WTC11 (cell line): ENCODE data around the gene FGFR3. TPM values are rescaled to one million over a fixed set of nuclear protein-coding genes. Genes with fewer than 3 reads are reported as not detected.

ENCODE experiments used
- ATAC-seq: fragments of 200-7000 bp; cut with Tn5 transposase; 2 replicates; pipeline ENCODE4 v1.10.0; 2021; ENCODE audit warnings: mild to moderate bottlenecking, moderate library complexity
- CTCF ChIA-PET: fragments of 300-600 bp; sonication (Branson Sonifier 250); formaldehyde crosslinking; loops from one replicate; lab custom pipeline; 2021; ENCODE audit warnings: antibody characterized with exemption; lab: Charles Lee
- POLR2A ChIA-PET: fragments of 350-600 bp; sonication (Branson Sonifier 250); formaldehyde crosslinking; loops from one replicate; lab custom pipeline; 2021; ENCODE audit warnings: antibody characterized with exemption; lab: Charles Lee
- DNase-seq: peaks from one replicate; pipeline ENCODE4 v3.0.0; 2021; ENCODE audit warnings: low spot score
- H3K27ac Mint-ChIP-seq: 2 replicates; pipeline ENCODE4 v1.8.0; 2021; ENCODE audit warnings: mixed read lengths
- H3K27me3 Mint-ChIP-seq: 2 replicates; pipeline ENCODE4 v1.8.0; 2021; ENCODE audit warnings: low read depth, mild to moderate bottlenecking, moderate library complexity, mixed read lengths
- H3K36me3 Mint-ChIP-seq: 2 replicates; pipeline ENCODE4 v1.8.0; 2021; ENCODE audit warnings: mixed read lengths
- H3K4me1 Mint-ChIP-seq: 2 replicates; pipeline ENCODE4 v1.8.0; 2022; ENCODE audit warnings: mixed read lengths
- H3K4me3 Mint-ChIP-seq: 2 replicates; pipeline ENCODE4 v1.8.0; 2021; ENCODE audit warnings: mild to moderate bottlenecking, moderate library complexity, mixed read lengths
- H3K9me3 Mint-ChIP-seq: 2 replicates; pipeline ENCODE4 v1.8.0; 2021; ENCODE audit warnings: mixed read lengths
- ATF3 ChIP-seq: sonication (generic); formaldehyde crosslinking; conservative IDR thresholded peaks from 2 replicates; pipeline ENCODE4 v1.8.1; 2022; ENCODE audit warnings: mild to moderate bottlenecking, missing genetic modification reagents
- ATF6 ChIP-seq: sonication (generic); formaldehyde crosslinking; IDR thresholded peaks from 2 replicates; pipeline ENCODE4 v1.8.1; 2023; ENCODE audit warnings: mild to moderate bottlenecking, missing genetic modification reagents
- ETV6 ChIP-seq: sonication (generic); formaldehyde crosslinking; IDR thresholded peaks from 2 replicates; pipeline ENCODE4 v1.8.1; 2022; ENCODE audit warnings: mild to moderate bottlenecking, missing genetic modification reagents
- GABPB1 ChIP-seq: sonication (generic); formaldehyde crosslinking; IDR thresholded peaks from 2 replicates; pipeline ENCODE4 v1.8.1; 2023; ENCODE audit warnings: mild to moderate bottlenecking, missing genetic modification reagents
- MXD4 ChIP-seq: fragments of 250-450 bp; sonication (Bioruptor Pico); IDR thresholded peaks from 2 replicates; pipeline ENCODE4 v1.8.0; 2021; ENCODE audit warnings: mild to moderate bottlenecking, moderate library complexity, borderline replicate concordance
- NR1H2 ChIP-seq: sonication (generic); formaldehyde crosslinking; IDR thresholded peaks from 2 replicates; pipeline ENCODE4 v1.9.0; 2021; ENCODE audit warnings: mild to moderate bottlenecking, moderate library complexity, missing genetic modification reagents
- PRDM15 ChIP-seq: sonication (generic); formaldehyde crosslinking; IDR thresholded peaks from 2 replicates; pipeline ENCODE4 v1.8.0; 2022; ENCODE audit warnings: missing genetic modification reagents
- SMAD3 ChIP-seq: sonication (generic); formaldehyde crosslinking; IDR thresholded peaks from 2 replicates; pipeline ENCODE4 v1.8.0; 2022; ENCODE audit warnings: missing genetic modification reagents, mild to moderate bottlenecking, borderline replicate concordance
- TCF7 ChIP-seq: sonication (generic); formaldehyde crosslinking; IDR thresholded peaks from 2 replicates; pipeline ENCODE4 v1.8.0; 2022; ENCODE audit warnings: mild to moderate bottlenecking, low read depth, missing genetic modification reagents, moderate library complexity
- ZMAT4 ChIP-seq: fragments of 250-450 bp; sonication (Bioruptor Pico); IDR thresholded peaks from 2 replicates; pipeline ENCODE4 v1.9.0; 2021; ENCODE audit warnings: mild to moderate bottlenecking
- ZNF317 ChIP-seq: sonication (generic); formaldehyde crosslinking; IDR thresholded peaks from 2 replicates; pipeline ENCODE4 v1.8.1; 2023; ENCODE audit warnings: low read depth, mild to moderate bottlenecking, moderate library complexity, missing genetic modification reagents, borderline replicate concordance
- ZNF512 ChIP-seq: sonication (generic); formaldehyde crosslinking; IDR thresholded peaks from 2 replicates; pipeline ENCODE4 v1.8.1; 2022; ENCODE audit warnings: missing genetic modification reagents, borderline replicate concordance
- total RNA-seq: library from RNA; stranded (reverse); gene quantifications from 3 replicates; pipeline ENCODE4 v1.2.3, GENCODE V29; 2021

Gene FGFR3
- total RNA-seq, 1 experiment from 2014 or later: 19.9 TPM

- Mint-ChIP-seq H3K36me3 (no peaks in the 10 kb centered on the region), H3K27ac (no peak overlapping the region), H3K9me3 (no peaks in the 10 kb centered on the region), H3K4me3 (no peak overlapping the region), H3K27me3 (peaks cover 18% of the 10 kb centered on the region)
- no peak for ATAC-seq
- no peak for TF ChIP-seq ATF6 (CRISPR knock-in tag)
- TF ChIP-seq SMAD3 (CRISPR knock-in tag): no peak
- no peak for TF ChIP-seq ZNF317 (CRISPR knock-in tag)
- TF ChIP-seq GABPB1 (CRISPR knock-in tag): no peak
- TF ChIP-seq, all 79 proteins: peak for 0
- ChIA-PET POLR2A (interaction anchor here (2.3 kb wide), 1 partner anchor 9 kb away, joined by 7 read pairs; no protein-coding TSS in a partner anchor), CTCF (interaction anchor here (2.7 to 4.4 kb wide), 2 partner anchors 18 to 38 kb away, joined by 15 to 21 read pairs; no protein-coding TSS in a partner anchor)
- no peaks in the 10 kb centered on the region for H3K4me1 Mint-ChIP-seq
- no peak for DNase-seq
These were observed 6.3 kb upstream of the FGFR3 start for GRCh38 chr4:1786544-1787362.

GRCh38 chr4:1787411-1788077 is 5.5 kb upstream of the FGFR3 start:
- Mint-ChIP-seq H3K4me1 (no peaks in the 10 kb centered on the region), H3K27me3 (peaks cover 26% of the 10 kb centered on the region), H3K36me3 (no peaks in the 10 kb centered on the region), H3K9me3 (no peaks in the 10 kb centered on the region), H3K4me3 (no peak overlapping the region), H3K27ac (no peak overlapping the region)
- TF ChIP-seq SMAD3 (CRISPR knock-in tag): no peak
- DNase-seq (no peak), ATAC-seq (no peak)
- POLR2A ChIA-PET: interaction anchor here (2.3 kb wide), 1 partner anchor 10 kb away, joined by 7 read pairs; no protein-coding TSS in a partner anchor
- CTCF ChIA-PET: interaction anchor here (1.7 to 4.4 kb wide), 3 partner anchors 19 to 42 kb away, joined by 5 to 21 read pairs (median 15); no protein-coding TSS in a partner anchor

- Mint-ChIP-seq H3K4me3 (no peak overlapping the region), H3K27me3 (peaks cover 29% of the 10 kb centered on the region), H3K27ac (no peak overlapping the region), H3K9me3 (no peaks in the 10 kb centered on the region), H3K4me1 (no peaks in the 10 kb centered on the region), H3K36me3 (no peaks in the 10 kb centered on the region)
- DNase-seq (no peak), ATAC-seq (no peak)
- ChIA-PET CTCF (interaction anchor here (1.1 to 2.2 kb wide), 6 partner anchors 11 to 111 kb away, joined by 3 to 19 read pairs (median 7); no protein-coding TSS in a partner anchor), POLR2A (interaction anchor here (2.3 kb wide), 1 partner anchor 11 kb away, joined by 7 read pairs; no protein-coding TSS in a partner anchor)
- TF ChIP-seq ZMAT4: no peak
- TF ChIP-seq NR1H2: no peak
- no peak for TF ChIP-seq ZNF512 (CRISPR knock-in tag)
- TF ChIP-seq ATF3: no peak
- no peak for TF ChIP-seq ETV6
- no peak for TF ChIP-seq PRDM15
- TF ChIP-seq MXD4 (CRISPR knock-in tag): no peak
- TF ChIP-seq TCF7: no peak
These were observed 4.7 kb upstream of the FGFR3 start for GRCh38 chr4:1788254-1788973.
